Endothelial cell of umbilical vein (primary cell): ENCODE results near the gene PRKG1. TPM values are rescaled to one million over a fixed set of nuclear protein-coding genes. Genes with fewer than 3 reads are reported as not detected.

ENCODE experiments used
- BruUV-seq: library from RNA; stranded (reverse); fragments of 400-500 nt; replicated peaks from 2 replicates; lab custom pipeline; 2021; lab: Mats Ljungman, UMichigan
- CTCF ChIA-PET: fragments of 300-600, 350-600 bp; sonication (Branson Sonifier 250); formaldehyde crosslinking; loops from one replicate; lab custom pipeline; 2021; ENCODE audit warnings: antibody characterized with exemption, inconsistent platforms; lab: Charles Lee
- POLR2A ChIA-PET: fragments of 300-600, 350-600 bp; sonication (Branson Sonifier 250); formaldehyde crosslinking; loops from one replicate; lab custom pipeline; 2021; ENCODE audit warnings: antibody characterized with exemption, inconsistent platforms; lab: Charles Lee
- DNase-seq: peaks from one replicate; pipeline ENCODE4 v3.0.0-alpha.2; 2011; ENCODE audit warnings: low read depth, low spot score
- FAIRE-seq: peaks from 2 replicates; lab custom pipeline; 2011; peaks lifted over from hg19 to GRCh38; lab: Jason Lieb, UNC
- H2AFZ ChIP-seq: 2 replicates; pipeline ENCODE4 v1.6.0; 2012; ENCODE audit warnings: low read depth, low read length, control low read depth, inconsistent platforms
- H3K27ac ChIP-seq: 2 replicates; pipeline ENCODE4 v1.5.1; 2011; ENCODE audit warnings: low read depth, mild to moderate bottlenecking, control low read depth, low read length, moderate library complexity; ENCODE audit not compliant: insufficient read depth
- H3K27me3 ChIP-seq, 2 experiments: 2 replicates each; pipeline versions ENCODE4 v1.6.0 to v1.6.1; 2011; ENCODE audit warnings: low read length in 2 of 2, mixed read lengths in 1 of 2; ENCODE audit not compliant: control insufficient read depth in 2 of 2, insufficient read depth in 2 of 2
- H3K36me3 ChIP-seq, 2 experiments: 2 replicates in 1 of 2; 3 replicates in 1 of 2; pipeline ENCODE4 v1.5.1; 2011; ENCODE audit warnings: low read length in 2 of 2, mild to moderate bottlenecking in 1 of 2, moderate library complexity in 1 of 2; ENCODE audit not compliant: control insufficient read depth in 2 of 2, insufficient read depth in 2 of 2; ENCODE audit errors: extremely low read depth in 1 of 2
- H3K4me1 ChIP-seq: 3 replicates; pipeline ENCODE4 v1.5.1; 2011; ENCODE audit warnings: mild to moderate bottlenecking, low read length; ENCODE audit not compliant: control insufficient read depth, insufficient read depth; ENCODE audit errors: extremely low read depth
- H3K4me2 ChIP-seq: 2 replicates; pipeline ENCODE4 v1.6.1; 2011; ENCODE audit warnings: low read length, control low read depth, mixed read lengths; ENCODE audit not compliant: insufficient read depth
- H3K4me3 ChIP-seq, 3 experiments: fragments of 200-600 bp in 1 of 3; sonication (generic), shearing (Covaris generic) in 1 of 3; replicated peaks in 1 of 3; 2 replicates each; pipeline ENCODE4 v1.5.1; 2011 to 2016; ENCODE audit warnings: control low read depth in 3 of 3, low read length in 3 of 3, mild to moderate bottlenecking in 2 of 3, inconsistent platforms in 1 of 3, low read depth in 1 of 3, moderate library complexity in 1 of 3; ENCODE audit not compliant: insufficient read depth in 1 of 3
- H3K79me2 ChIP-seq: 2 replicates; pipeline ENCODE4 v1.6.0; 2012; ENCODE audit warnings: low read length, inconsistent platforms; ENCODE audit not compliant: control insufficient read depth, insufficient read depth
- H3K9ac ChIP-seq: replicated peaks from 2 replicates; pipeline ENCODE3; 2011; ENCODE audit warnings: low read length, control low read depth; ENCODE audit not compliant: insufficient read depth; ENCODE audit errors: extremely low read depth
- H3K9me1 ChIP-seq: replicated peaks from 3 replicates; pipeline ENCODE4 v1.6.0; 2011; ENCODE audit warnings: mild to moderate bottlenecking, low read length; ENCODE audit not compliant: control insufficient read depth, insufficient read depth; ENCODE audit errors: extremely low read depth
- H3K9me3 ChIP-seq: replicated peaks from 2 replicates; pipeline ENCODE4 v1.5.1; 2012; ENCODE audit warnings: low read length, inconsistent platforms; ENCODE audit not compliant: control insufficient read depth, insufficient read depth
- H4K20me1 ChIP-seq: replicated peaks from 2 replicates; pipeline ENCODE3; 2011; ENCODE audit warnings: mild to moderate bottlenecking, low read length; ENCODE audit not compliant: control insufficient read depth, insufficient read depth; ENCODE audit errors: extremely low read depth
- FOS ChIP-seq: IDR thresholded peaks from 2 replicates; pipeline ENCODE4 v1.6.1; 2011; ENCODE audit warnings: mild to moderate bottlenecking, low read length, moderate library complexity, borderline replicate concordance; ENCODE audit not compliant: insufficient read depth
- GATA2 ChIP-seq: IDR thresholded peaks from 2 replicates; pipeline ENCODE4 v1.7.0; 2011; ENCODE audit warnings: low read depth, mild to moderate bottlenecking, moderate library complexity, mixed read lengths, low read length; ENCODE audit not compliant: insufficient read length, insufficient read depth
- JUN ChIP-seq: IDR thresholded peaks from 2 replicates; pipeline ENCODE4 v1.6.1; 2011; ENCODE audit warnings: borderline replicate concordance, low read depth; ENCODE audit not compliant: insufficient read length, insufficient read depth
- MAX ChIP-seq: IDR thresholded peaks from 2 replicates; pipeline ENCODE4 v1.6.1; 2011; ENCODE audit not compliant: insufficient read depth, insufficient read length
- MYC ChIP-seq: IDR thresholded peaks from one replicate; pipeline ENCODE4 v1.6.1; 2011; ENCODE audit warnings: mild to moderate bottlenecking, low read depth, low read length
- POLR2A ChIP-seq: IDR thresholded peaks from 2 replicates; pipeline ENCODE4 v1.6.1; 2012; ENCODE audit warnings: low read depth, mild to moderate bottlenecking, control low read depth, low read length
- POLR2AphosphoS5 ChIP-seq: IDR thresholded peaks from 2 replicates; pipeline ENCODE4 v1.6.1; 2012; ENCODE audit warnings: low read depth, mild to moderate bottlenecking, control low read depth, low read length, moderate library complexity; ENCODE audit not compliant: insufficient read depth
- dilution Hi-C: fragments of 300-500 bp; cut with MboI; formaldehyde crosslinking; loops from one replicate; pipeline ENCODE4 v1.15.0; 2019; ENCODE audit warnings: low sequenced_read_pairs; ENCODE audit not compliant: extremely low pct_ligation_motif_present
- intact Hi-C: fragments of 100-400 bp; cut with micrococcal nuclease; formaldehyde crosslinking; loops from one replicate; pipeline ENCODE4 v1.10.0; 2022
- polyA plus RNA-seq, 4 experiments: library from polyadenylated mRNA; depleted of rRNA in 3 of 4; stranded (reverse) in 3 of 4; unstranded in 1 of 4; fragments of >200 nt; gene quantifications; 2 replicates each; pipeline versions ENCODE4 v1.2.1 to v1.2.3, GENCODE V29; 2011 to 2012; ENCODE audit warnings: missing spikeins in 1 of 4
- total RNA-seq: library from RNA; stranded (reverse); gene quantifications from 2 replicates; pipeline ENCODE4 v1.2.3, GENCODE V29; 2021
- TF ChIP-seq, protein P1 (sequence below), 2 donors: IDR thresholded peaks; 1 replicate in 1 of 2; 2 replicates in 1 of 2; pipeline ENCODE4 v1.5.1; 2011; ENCODE audit warnings: low read length in 2 of 2, mild to moderate bottlenecking in 2 of 2, moderate library complexity in 2 of 2, control low read depth in 1 of 2, inconsistent platforms in 1 of 2, low read depth in 1 of 2; ENCODE audit not compliant: insufficient read depth in 1 of 2; ENCODE audit errors: extremely low read depth in 1 of 2

The PRKG1 gene
- total and polyA plus RNA-seq, 2 donors (not counting 3 experiments of a cell fraction or from before 2014, with no cell fraction given) = 0.01 to 0.18 TPM

DNA sequence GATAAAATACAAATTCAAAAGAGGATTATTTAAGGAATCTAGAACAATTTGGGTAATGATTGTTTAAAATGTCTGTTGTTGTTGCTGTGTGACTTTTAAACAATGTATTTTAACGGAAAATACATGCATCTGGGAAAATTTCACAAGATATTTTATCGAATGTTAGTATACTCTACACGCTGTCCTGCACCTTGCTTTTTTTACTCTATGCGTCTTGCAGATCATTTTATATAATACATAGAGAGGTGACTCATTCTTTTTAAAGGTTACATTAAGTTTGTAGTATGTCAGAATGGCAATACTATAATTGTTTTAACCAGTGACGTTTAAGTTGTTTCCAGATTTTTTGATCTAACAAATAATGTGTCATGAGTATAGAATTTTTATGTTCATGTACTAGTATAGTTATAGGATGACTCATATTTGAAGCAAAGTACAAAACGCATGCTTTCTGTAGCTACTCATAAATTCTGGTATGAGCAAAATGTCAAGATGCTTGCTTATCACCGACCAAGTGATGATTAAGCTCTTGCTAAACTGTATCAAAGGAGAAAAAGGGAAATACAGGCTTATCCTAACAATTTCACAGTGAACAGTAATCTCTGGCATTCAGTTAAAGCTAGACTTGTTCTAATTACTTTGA lies 1244.7 kb downstream of the PRKG1 start:
- peak overlapping the region in 1 of 3 experiments; percentile 98 for H3K4me3 ChIP-seq
- no peaks in the 10 kb centered on the region for H3K9me1 ChIP-seq
- CTCF ChIA-PET = interaction anchor here (0.7 to 16.5 kb wide), 14 partner anchors 10 to 248 kb away, joined by 3 to 630 read pairs (median 5); no protein-coding TSS in a partner anchor
- H3K27ac ChIP-seq = peak overlapping the region; percentile 94
- no peak overlapping the region for H2AFZ ChIP-seq
- FAIRE-seq (peak; percentile 67), DNase-seq (peak; percentile 93)
- no peaks in the 10 kb centered on the region for H3K36me3 ChIP-seq
- intact Hi-C loops (loop anchor here (1.0 to 2.0 kb wide), 5 partner anchors 15 to 260 kb away; no protein-coding TSS in a partner anchor), dilution Hi-C loops (no loop called here)
- no TSS peak for BruUV-seq
- peaks cover 49% of the 10 kb centered on the region for H3K4me1 ChIP-seq
- peak overlapping the region; percentile 93 for H3K4me2 ChIP-seq
- no peaks in the 10 kb centered on the region for H3K27me3 ChIP-seq
- H3K9ac ChIP-seq = peak overlapping the region; percentile 89
- peaks cover 30% of the 10 kb centered on the region for H3K79me2 ChIP-seq
- H4K20me1 ChIP-seq = no peaks in the 10 kb centered on the region
- POLR2A ChIA-PET = interaction anchor here (0.8 to 2.2 kb wide), 7 partner anchors 10 to 173 kb away, joined by 3 to 12 read pairs (median 4); no protein-coding TSS in a partner anchor
- no peaks in the 10 kb centered on the region for H3K9me3 ChIP-seq
- peak; percentile 77 for TF ChIP-seq GATA2
- peak; percentile 98 for TF ChIP-seq FOS
- TF ChIP-seq MYC = no peak
- TF ChIP-seq POLR2AphosphoS5 = peak; percentile 63
- peak; percentile 100 for TF ChIP-seq JUN
- TF ChIP-seq, protein P1, sequence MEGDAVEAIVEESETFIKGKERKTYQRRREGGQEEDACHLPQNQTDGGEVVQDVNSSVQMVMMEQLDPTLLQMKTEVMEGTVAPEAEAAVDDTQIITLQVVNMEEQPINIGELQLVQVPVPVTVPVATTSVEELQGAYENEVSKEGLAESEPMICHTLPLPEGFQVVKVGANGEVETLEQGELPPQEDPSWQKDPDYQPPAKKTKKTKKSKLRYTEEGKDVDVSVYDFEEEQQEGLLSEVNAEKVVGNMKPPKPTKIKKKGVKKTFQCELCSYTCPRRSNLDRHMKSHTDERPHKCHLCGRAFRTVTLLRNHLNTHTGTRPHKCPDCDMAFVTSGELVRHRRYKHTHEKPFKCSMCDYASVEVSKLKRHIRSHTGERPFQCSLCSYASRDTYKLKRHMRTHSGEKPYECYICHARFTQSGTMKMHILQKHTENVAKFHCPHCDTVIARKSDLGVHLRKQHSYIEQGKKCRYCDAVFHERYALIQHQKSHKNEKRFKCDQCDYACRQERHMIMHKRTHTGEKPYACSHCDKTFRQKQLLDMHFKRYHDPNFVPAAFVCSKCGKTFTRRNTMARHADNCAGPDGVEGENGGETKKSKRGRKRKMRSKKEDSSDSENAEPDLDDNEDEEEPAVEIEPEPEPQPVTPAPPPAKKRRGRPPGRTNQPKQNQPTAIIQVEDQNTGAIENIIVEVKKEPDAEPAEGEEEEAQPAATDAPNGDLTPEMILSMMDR (IDR thresholded peaks at IDR 0.05; ENCODE audit: extremely low read depth in 1 of 2, insufficient read depth in 1 of 2, low read depth in 1 of 2, low read length in 2 of 2) = no peak
- TF ChIP-seq POLR2A = peak; percentile 97
- no peak for TF ChIP-seq MAX
